GM19324 (cell line): ENCODE data around the gene FAAP100.

ENCODE experiments used
- ATAC-seq: cut with Tn5 transposase; IDR thresholded peaks from one replicate; pipeline ENCODE4 v1.9.1; 2021; ENCODE audit warnings: mild to moderate bottlenecking, moderate library complexity; ENCODE audit not compliant: unreplicated experiment, low FRiP score

The FAAP100 gene

DNA sequence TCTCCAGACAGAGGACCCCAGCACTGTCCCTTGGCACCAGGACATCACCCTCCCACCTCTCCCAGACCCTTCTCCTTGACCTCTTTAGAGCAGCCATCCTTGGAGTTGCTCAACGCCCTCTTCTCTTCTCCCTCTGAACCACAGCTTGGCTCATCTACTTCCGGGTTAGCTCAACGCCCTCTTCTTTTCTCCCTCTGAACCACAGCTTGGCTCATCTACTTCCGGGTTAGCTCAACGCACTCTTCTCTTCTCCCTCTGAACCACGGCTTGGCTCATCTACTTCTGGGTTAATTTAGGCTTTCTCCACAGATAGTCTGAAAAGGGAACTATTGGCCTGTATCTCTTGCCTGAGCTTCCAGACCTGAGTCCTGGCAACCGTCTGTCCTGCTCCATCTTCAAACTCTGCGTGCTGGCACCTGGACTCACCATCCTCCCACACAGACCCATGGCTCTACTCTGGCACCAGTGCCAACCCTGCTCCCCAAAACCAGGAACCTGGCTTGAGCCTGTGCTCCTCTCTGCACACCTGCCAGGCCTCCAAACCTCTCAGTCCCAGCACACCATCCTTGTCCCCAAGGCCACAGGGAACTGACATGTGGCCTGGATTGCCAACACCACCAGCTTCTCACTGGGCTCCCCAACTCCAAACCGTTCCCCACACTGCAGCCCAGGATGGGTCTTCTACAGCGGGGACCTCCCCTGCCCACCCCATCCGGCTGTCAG is 25.3 kb upstream of the FAAP100 start:
- ATAC-seq = no peak

DNA sequence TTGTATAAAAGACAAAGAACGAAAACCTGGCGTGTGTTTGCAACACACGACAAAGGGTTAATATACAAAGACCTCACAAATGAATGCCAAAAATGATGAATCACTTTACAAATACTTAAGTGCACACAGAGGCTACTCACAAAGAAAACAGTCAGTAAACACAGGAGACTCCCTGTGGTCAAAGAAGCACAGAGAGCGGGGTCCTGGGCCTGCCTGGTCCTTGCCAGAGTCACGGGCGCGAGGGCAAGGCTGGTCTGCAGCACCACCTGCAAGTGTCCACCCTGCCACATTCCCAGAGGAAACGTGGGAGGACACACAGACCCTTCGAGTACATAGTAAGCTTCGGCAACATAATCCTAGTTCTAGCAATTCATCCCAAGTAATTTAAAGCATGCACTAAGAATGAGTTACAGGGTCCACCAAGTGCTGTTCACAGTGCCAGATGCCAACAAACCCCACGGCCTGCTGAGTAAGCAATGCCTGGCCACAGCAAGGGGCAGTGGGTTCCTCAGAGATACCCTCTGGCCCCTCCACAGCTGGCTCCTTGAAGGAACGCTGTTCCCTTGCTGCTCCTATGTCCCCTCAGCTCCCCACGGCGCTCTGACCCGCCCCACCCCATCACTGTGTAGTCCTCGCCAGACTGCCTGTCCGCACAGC is 24.6 kb upstream of the FAAP100 start:
- ATAC-seq = no peak

DNA sequence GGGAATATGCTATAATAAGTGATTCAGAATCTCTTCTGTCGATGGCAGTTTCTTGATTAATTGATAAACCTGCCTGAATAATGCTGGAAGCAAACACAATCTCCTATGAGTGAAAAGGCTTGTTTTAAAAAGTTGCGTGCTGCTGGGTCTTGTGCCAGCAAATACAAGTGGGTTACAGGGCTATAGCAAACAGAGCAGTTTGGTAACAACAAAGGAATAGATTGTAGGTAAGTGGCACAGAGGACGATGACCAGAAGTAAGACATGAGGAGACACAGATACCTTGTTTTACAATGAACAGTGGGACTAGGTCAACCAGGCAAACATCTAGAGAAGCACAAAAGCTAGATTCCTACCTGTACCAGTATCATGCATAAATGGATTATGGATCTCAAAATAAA is 23.7 kb upstream of the FAAP100 start:
- ATAC-seq = no peak

DNA sequence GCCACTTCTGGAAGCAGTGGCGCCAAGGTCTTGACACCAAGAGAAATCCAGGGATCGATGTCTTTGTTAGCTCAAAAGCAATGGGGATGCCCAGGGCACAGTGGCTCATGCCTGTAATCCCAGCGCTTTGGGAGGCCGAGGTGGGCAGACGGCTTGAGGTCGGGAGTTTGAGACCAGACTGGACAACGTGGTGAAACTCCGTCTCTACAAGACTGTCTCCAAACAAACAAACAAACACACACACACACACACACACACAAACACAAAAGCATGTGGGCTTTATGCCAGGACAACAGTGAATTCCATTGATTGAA is 22.4 kb upstream of the FAAP100 start:
- ATAC-seq = no peak

DNA sequence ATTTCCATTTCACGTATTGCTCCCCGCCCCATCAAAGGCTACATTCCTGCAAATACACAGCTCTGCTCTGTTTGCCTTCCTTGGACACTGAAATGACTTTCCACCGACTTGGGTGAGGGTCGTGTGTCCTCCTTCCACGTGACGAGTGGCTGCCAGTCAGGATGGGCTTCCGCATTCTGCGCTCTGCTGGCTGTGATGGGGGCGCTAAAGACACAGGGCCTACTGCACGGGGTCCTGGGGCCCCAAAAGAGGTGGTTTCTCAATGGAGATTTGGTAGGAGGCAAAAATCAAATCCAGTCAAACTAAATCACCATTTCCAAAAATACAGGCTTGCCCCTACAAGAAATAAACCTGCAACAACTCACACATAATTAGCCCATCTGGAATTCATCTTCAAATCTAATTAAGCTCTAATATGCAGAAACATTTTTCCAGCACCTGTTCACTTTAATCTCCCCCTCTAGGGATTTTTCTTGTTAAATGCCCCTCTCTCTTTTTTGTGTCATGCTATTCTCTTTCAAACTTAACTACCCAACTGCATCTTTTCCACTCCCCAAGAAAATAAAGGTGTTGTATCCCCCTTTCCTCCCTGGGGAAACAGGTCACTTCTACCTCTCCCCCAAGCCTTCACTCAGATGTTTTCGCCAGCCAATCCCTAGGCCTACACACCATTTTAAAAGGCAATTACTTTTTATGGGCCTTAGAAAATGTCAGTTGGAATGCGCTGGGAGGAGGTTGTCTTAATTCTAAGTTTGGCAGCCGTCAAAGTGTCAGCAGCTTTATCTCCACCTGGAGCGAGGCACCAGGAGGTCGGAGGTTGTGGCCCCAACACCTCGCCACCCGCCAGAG is 21.9 kb upstream of the FAAP100 start:
- ATAC-seq = no peak

DNA sequence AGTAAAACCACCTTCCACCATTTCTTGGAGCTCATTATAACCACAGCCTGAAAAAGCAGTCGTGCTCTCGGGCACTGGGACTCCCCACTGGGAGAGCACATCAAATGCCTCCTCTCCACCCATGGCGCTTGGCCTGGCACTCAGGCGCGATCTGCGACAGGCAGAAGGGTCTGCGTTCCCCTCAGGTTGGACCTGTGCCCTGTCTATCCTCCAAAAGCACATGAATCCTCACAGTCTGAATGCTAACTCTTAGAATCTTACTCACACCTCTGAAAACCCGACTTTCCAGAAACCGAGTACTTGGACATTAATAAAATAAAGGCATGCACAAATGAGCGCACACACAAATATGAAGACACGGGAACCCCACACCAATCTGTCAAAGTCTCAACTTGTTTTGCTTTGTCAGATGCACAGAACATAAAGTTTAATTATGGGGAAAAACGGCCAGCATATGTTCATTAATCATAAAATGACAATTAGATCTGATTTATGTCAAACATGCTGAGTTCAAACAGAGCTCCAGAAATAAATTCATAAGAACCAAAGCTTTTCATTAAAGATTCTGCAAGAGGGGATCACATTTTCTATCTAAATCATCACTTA is 20.5 kb upstream of the FAAP100 start:
- no peak for ATAC-seq

DNA sequence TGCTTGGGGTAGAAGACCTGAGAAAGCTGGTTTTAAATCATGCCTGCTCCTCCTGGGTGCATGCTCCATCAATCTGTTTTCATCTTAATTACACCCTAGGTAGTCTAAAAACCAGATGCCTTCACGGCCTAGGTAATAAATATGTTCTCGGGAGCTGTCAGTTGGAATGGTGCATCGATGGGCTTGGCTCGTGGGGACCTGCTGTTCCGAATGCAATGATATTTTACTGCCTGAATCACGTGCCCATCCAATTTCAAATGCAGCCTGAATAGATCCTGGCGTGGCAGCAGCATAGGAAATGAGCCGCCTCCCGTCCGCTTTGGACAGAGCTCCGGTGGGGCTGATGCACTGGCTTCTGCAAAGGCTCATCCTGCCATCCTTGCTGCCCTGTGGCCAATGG is 18.8 kb upstream of the FAAP100 start:
- no peak for ATAC-seq

DNA sequence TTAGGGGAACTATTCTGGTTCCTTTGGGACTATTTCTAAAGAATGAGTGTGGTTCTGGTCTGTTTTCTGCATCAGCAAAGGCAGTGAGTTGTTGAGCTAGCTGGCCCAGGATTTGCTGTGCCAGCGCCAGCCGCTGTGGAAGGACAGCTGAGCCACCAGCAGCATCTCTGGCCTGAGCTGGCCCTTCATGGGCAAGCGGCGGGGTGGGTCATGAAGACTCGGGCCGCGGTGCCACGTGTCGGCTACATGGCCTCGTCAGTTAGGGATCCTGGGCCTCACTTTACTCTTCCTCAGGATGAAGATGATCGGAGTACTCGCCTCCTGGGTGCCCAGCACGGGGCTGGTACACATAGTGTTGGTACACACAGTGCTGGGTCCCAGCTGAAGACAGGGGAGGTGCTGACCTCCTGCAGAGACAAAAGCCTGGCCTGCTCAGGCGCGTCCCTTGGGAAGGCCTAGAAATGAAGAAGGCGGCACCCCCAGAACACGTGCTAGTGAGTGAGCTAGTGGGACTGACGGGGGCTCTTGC is 17.9 kb upstream of the FAAP100 start:
- ATAC-seq = no peak

DNA sequence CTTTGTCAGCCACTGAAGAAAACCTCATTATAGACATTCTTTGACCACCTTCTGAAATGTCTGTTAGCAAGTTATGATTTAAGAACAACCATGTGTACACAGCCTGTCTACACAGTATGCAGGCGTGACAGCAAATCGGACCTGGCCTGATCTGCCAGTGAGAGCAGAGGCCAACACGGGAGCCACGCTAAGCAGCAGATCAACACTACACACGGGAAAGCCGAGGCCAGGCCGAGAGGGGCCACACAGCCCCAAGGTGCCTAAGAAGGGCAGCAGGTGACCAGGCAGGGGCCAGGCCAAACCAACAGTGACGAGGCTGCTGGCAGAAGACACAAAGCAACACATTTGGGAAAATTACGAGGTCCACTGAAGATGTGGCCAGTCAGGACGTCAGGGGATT is 16.3 kb upstream of the FAAP100 start:
- ATAC-seq = no peak

DNA sequence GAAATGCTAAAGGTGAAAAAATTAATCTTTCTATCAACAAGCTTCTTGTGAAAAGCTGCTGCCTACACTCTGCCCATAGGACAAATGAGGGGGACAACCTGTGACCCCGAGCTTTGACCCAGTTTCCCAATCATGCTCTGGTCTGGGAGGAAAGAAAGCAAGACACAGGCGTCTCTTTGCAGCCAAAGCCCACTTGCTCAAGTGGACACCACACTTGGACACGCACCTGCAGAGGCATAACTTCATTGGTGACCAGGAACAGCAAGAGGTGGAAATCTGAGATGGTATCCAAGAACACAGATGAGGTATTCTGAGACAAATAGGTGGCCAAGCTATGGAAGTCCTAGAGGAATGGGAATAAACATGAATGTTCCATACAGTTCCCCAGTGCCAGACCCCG is 15.0 kb upstream of the FAAP100 start:
- no peak for ATAC-seq

DNA sequence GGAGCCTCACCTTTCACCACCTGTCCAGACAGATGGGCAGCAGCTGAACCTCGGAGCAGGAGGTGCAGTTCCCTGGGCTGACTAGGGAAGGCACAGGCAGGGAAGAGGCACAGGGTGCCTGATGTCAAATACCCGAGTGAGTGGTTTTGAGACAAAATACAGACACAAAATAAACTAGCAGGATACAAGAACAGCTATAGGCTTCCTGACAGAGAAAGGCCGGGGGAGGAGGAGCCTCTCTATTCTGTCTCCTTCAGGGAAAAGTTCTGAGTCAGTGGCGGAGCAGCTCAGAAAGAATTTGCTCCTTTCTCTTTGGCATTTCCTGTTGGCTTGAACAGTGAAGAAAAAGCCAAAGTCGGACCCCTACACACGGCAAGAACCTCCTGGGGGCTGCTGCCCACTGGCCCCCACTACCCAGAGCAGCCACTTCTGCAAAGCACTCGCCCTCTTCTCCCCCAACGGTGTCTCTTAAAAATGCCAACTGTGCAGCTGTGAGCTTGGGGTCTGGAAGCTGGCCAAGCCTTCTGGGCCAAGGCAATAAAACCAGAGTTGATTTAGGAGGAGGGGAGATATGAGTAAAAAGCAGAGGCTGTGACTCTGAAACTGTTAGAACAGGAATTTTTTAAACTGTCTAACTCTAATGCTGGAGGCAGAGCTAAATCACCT is 14.4 kb upstream of the FAAP100 start:
- ATAC-seq = no peak

DNA sequence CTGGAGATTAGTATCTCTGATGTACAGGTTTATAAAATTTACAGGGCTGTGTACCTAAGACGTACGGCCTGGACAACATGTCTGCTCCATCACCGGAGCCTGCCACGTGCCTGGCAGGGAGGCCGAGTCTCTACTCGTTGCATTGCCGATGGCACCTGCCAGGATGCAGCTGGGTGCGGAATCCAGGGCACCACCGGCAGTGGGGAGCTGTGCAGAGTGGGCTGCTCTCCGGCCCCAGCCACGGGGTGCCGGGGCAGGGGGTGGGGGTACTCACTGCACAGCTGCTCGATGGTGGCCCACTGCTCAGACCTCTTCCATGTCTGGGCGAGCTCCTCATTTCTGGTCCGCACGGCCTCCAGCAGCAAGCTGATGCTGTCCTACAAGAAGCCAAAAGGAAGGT is 13.1 kb upstream of the FAAP100 start:
- no peak for ATAC-seq

DNA sequence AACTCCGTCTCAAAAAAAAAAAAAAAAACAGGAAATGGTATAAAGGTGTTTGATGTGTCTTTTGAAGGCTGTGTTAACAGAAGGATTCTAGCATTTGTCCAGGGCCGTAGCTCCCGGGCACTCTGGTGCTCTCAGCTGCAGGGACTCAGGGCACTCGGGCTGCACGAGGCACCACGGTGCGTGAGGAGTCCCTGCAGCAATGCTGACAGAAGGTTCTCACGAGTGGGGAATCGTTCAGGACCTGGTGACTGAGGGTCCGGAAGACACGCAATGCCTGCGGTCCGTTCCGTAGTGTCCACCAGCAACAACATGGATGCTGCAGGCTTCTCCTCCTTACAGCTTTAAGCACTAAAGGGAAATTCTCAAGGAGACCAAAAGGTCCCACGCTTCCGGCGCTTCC is 12.6 kb upstream of the FAAP100 start:
- ATAC-seq = no peak

DNA sequence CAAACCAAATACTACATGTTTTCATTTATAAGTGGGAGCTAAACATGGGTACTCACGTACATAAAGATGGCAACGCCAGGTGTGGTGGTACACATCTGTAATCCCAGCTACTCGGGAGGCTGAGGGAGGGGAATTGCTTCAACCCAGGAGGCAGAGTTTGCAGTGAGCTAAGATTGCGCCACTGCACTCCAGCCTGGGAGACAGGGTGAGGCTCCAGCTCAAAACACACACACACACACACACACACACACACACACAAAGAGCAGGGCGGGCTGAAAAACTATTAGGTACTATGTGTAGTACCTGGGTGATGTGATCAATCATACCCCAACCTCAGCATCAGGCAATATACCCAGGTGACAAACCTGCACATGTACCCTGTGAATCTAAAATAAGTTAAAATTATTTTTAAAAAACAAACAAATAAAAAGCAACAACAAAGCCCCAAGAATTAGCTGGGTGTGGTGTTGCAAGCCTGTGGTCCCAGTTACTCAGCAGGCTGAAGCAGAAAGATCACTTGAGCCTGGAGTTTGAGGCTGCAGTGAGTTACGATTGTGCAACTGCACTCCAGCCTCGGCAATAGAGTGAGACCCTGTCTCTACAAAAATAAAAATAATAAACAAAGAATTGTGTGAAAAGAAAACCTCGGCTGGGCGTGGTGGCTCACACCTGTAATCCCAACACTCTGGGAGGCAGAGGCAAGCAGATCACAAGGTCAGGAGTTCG is 11.9 kb upstream of the FAAP100 start:
- ATAC-seq = no peak

DNA sequence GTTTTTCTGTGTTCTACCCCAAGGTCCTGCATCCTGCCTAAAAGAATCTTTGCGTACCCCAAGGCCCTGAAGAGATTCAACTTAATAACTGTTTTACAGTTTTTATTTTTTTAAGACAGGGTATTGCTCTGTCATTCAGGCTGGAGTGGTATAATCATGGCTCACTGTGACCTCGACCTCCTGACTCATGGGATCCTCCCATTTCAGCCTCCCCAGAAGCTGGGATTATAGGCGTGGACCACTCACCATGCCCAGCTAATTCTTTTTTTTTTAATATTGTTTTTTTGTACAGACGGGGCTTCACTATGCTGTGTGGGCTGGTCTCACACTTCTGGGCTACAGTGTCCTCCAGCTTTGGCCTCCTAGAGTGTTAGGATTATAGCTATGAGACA is 9.3 kb upstream of the FAAP100 start:
- ATAC-seq = no peak

DNA sequence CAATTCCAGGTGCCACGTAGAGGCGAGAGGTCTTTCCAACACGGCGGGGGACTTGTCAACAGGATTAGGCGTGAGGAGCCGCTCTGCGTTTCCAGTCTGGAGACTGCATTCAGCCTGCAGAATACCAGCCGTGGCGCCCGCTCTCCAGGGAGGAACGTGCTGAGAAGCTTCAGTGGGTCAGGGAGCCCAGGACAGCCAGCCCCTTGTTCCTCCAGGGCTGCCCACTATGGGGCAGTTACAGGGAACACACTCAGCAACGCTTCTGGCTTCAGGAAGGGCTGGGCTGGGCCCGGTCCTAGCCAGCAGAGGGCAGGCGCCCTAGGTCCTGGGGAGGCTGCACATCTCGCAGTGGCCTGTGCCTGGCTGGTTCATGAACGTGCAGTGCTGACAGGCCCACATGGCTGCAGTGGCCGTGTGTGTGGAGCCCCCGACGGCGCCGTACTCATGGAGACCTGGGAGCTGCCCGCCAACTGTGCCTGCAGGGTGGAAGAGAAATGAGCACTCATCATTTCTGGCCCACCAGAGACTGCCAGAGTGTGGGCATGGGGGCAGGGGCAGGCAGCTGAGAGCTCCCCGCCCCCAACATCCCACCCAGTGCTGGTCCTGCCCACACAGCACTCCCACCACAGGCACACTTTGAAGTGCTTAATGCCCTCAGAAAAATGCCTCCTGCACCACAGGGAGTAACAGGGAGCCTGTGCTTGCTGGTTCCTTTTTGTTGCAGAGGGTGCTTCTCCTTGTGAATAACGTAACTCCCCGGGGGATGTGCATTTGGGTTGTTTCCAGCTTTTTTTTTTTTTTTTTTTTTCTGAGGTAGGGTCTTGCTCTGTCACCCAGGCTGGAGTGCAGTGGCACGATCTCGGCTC is 7.0 kb upstream of the FAAP100 start:
- no peak for ATAC-seq

DNA sequence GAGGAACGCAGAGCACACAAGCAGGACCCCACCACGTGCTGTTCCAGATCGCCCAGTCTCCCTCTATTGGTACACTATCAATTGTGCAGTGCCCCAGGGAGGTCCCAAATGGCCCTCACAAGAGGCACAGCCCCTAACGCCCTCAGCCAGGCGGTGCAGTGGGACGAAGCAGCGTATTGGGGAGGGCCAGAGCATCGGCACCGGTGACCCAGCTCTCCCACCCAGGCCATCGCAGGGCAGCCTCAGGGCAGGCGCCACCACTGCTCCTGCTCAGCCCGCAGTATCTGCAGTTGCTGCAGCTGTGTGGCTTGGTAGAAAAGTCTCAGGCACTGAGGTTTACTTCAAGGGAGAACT is 5.9 kb upstream of the FAAP100 start:
- no peak for ATAC-seq

DNA sequence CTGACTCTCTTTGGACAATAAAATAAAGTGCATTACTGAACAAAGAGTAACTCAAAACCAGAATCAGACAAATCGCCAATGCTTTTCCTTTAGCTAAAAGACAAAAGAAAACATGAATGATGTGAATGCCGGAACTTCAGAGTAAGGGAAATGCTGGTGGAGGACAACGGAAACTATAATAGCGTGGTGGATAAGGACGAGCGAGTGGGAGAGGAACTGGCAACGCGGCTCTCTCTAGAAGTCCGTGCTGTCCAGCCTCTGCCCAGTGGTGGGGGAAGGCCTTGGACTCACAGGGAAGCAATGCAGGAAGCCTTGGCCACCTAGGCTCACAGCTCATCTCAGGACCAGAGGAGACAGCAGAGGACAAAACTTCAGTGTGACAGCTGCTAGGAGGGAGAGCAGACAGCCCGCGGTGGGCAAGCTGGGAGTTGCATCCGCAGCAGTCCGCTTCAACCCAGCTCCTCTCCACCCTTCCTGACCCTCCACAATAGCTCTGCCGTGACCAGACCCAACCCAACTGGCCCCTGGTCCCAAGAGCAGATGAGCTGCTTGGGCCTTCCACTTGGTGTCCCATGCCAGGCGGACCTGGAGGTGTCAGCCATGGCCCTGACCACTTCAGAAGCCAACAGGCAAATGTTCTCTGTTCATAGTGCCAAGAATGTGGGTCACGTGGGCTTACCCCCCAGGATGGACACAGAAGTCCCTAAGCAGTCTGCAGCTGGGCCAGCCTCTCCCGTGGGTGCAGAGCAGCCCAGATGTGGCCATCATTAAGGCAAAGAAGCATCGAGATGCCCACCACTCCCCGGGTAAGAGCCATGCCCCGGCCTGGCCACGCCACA is 5.3 kb upstream of the FAAP100 start:
- no peak for ATAC-seq
